K562 (cell line): ENCODE results near the gene MVP. TPM values are rescaled to one million over a fixed set of nuclear protein-coding genes. Genes with fewer than 3 reads are reported as not detected.

Experiments
- HDAC1 ChIP-seq, 2 experiments: fragments of 450-650 bp; IDR thresholded peaks; 2 replicates each; pipeline ENCODE4 v1.6.1; 2016 to 2017; ENCODE audit warnings: inconsistent platforms in 1 of 2, mild to moderate bottlenecking in 1 of 2, moderate library complexity in 1 of 2
- HNRNPUL1 ChIP-seq: fragments of 200-400 bp; formaldehyde crosslinking; IDR thresholded peaks from 2 replicates; pipeline ENCODE4 v1.6.1; 2017; ENCODE audit warnings: low read length
- MLLT1 ChIP-seq, 2 experiments: fragments of 450-650 bp; IDR thresholded peaks; 2 replicates each; pipeline ENCODE4 v1.6.1; 2016
- PRDM10 ChIP-seq: fragments of 450-650 bp; IDR thresholded peaks from 2 replicates; pipeline ENCODE4 v1.6.1; 2018; ENCODE audit not compliant: partially characterized antibody
- ZNF318 ChIP-seq, 2 experiments: fragments of 450-650 bp; IDR thresholded peaks; 2 replicates each; pipeline ENCODE4 v1.6.1; 2016; ENCODE audit warnings: mild to moderate bottlenecking in 2 of 2, borderline replicate concordance in 1 of 2, low read depth in 1 of 2, moderate library complexity in 1 of 2
- ZNF551 ChIP-seq: fragments of 250-450 bp; sonication (Bioruptor Pico); IDR thresholded peaks from 2 replicates; pipeline ENCODE4 v1.5.0; 2021; ENCODE audit warnings: mild to moderate bottlenecking, moderate library complexity
- ZNF766 ChIP-seq: fragments of 200-800 bp; sonication (Bioruptor generic); conservative IDR thresholded peaks from 2 replicates; pipeline ENCODE4 v1.6.1; 2016; ENCODE audit warnings: missing genetic modification characterization, missing compliant biosample characterization
- ZNF780A ChIP-seq: fragments of 250-450 bp; sonication (Bioruptor Pico); IDR thresholded peaks from 2 replicates; pipeline ENCODE4 v1.5.0; 2021; ENCODE audit warnings: mild to moderate bottlenecking
- polyA plus RNA-seq, 8 experiments: library from polyadenylated mRNA; depleted of rRNA in 4 of 8; stranded (reverse) in 5 of 8; unstranded in 3 of 8; fragments of >200 nt; fragmentation: Nextera tagmentation in 2 of 8; fragmentation: Illumina TruSeq in 1 of 8; extraction: Ambion mirVana in 2 of 8; extraction: Trizol in 1 of 8; gene quantifications; 2 replicates each; pipeline versions ENCODE4 v1.2.1 to v1.2.3, GENCODE V29; 2011 to 2014; ENCODE audit warnings: inconsistent platforms in 1 of 8, missing spikeins in 1 of 8
- total RNA-seq, 7 experiments: library from RNA; depleted of rRNA in 6 of 7; stranded (reverse); fragments of >200 nt in 6 of 7; fragmentation: Illumina TruSeq in 2 of 7; extraction: Trizol in 2 of 7; gene quantifications; 2 replicates each; pipeline versions ENCODE4 v1.2.1 to v1.2.3, GENCODE V29; 2011 to 2021; ENCODE audit warnings: low replicate concordance in 1 of 7

The MVP gene
- total and polyA plus RNA-seq, 9 of the 15 experiments (the other 6 are each of a cell fraction or from before 2014, with no cell fraction given), result 0.39 to 1.9 (median 0.76) TPM; not detected in 2

- TF ChIP-seq HDAC1 (IDR thresholded peaks at IDR 0.05), result no peak
- TF ChIP-seq HNRNPUL1, result no peak
- no peak for TF ChIP-seq ZNF780A (CRISPR knock-in tag)
- TF ChIP-seq ZNF766 (CRISPR knock-in tag), result no peak
- TF ChIP-seq ZNF551 (CRISPR knock-in tag), result no peak
- no peak for TF ChIP-seq ZNF318 (IDR thresholded peaks at IDR 0.05; ENCODE audit: borderline replicate concordance in 1 of 2, low read depth in 1 of 2)
- TF ChIP-seq PRDM10, result peak; percentile 90
- no peak for TF ChIP-seq MLLT1 (IDR thresholded peaks at IDR 0.05)
Observed at GRCh38 chr16:29877266-29877961, 57.2 kb downstream of the MVP start (continued).
